Memory B cell (primary cell): ENCODE results near the gene ABCG2.

Experiments used
- ATAC-seq: fragments of 150-1000 bp; cut with Tn5 transposase; 2 replicates; pipeline ENCODE4 v1.10.0; 2021; ENCODE audit warnings: low read depth, mild to moderate bottlenecking, moderate library complexity
- DNase-seq, 2 donors: peaks; one replicate each; pipeline ENCODE4 v3.0.0; 2022; ENCODE audit warnings: low spot score in 2 of 2
- H3K27ac Mint-ChIP-seq: one replicate; pipeline ENCODE4 v1.8.0; 2022; ENCODE audit warnings: mild to moderate bottlenecking, moderate library complexity, mixed read lengths
- H3K27me3 Mint-ChIP-seq: one replicate; pipeline ENCODE4 v1.8.0; 2022; ENCODE audit warnings: mixed read lengths
- H3K36me3 Mint-ChIP-seq: one replicate; pipeline ENCODE4 v1.8.0; 2022; ENCODE audit warnings: mild to moderate bottlenecking, mixed read lengths
- H3K4me1 Mint-ChIP-seq: one replicate; pipeline ENCODE4 v1.8.0; 2022; ENCODE audit warnings: mixed read lengths
- H3K4me3 Mint-ChIP-seq: one replicate; pipeline ENCODE4 v1.8.0; 2022; ENCODE audit warnings: mild to moderate bottlenecking, moderate library complexity, mixed read lengths
- H3K9me3 Mint-ChIP-seq: one replicate; pipeline ENCODE4 v1.8.0; 2022; ENCODE audit warnings: mixed read lengths

Gene ABCG2

GRCh38 chr4:88054901-88055300, 103.5 kb downstream of the ABCG2 start:
- no peaks in the 10 kb centered on the region for H3K9me3 Mint-ChIP-seq
- no peak for ATAC-seq
- DNase-seq = no peak
- no peak overlapping the region for H3K4me3 Mint-ChIP-seq
- no peaks in the 10 kb centered on the region for H3K4me1 Mint-ChIP-seq
- no peak overlapping the region for H3K27ac Mint-ChIP-seq
- no peaks in the 10 kb centered on the region for H3K27me3 Mint-ChIP-seq
- peaks cover 9% of the 10 kb centered on the region for H3K36me3 Mint-ChIP-seq

GRCh38 chr4:88054229-88054628, 104.2 kb downstream of the ABCG2 start:
- H3K27ac Mint-ChIP-seq = no peak overlapping the region
- H3K4me1 Mint-ChIP-seq = no peaks in the 10 kb centered on the region
- no peaks in the 10 kb centered on the region for H3K27me3 Mint-ChIP-seq
- H3K9me3 Mint-ChIP-seq = no peaks in the 10 kb centered on the region
- DNase-seq (no peak), ATAC-seq (no peak)
- H3K4me3 Mint-ChIP-seq = no peak overlapping the region
- H3K36me3 Mint-ChIP-seq = peaks cover 7% of the 10 kb centered on the region

- Mint-ChIP-seq H3K9me3 (no peaks in the 10 kb centered on the region), H3K4me3 (no peak overlapping the region)
Observed at GRCh38 chr4:88045021-88045420, 113.4 kb downstream of the ABCG2 start.

GRCh38 chr4:88043586-88044340, 114.7 kb downstream of the ABCG2 start:
- DNase-seq (no peak), ATAC-seq (no peak)
- peaks cover 2% of the 10 kb centered on the region for H3K36me3 Mint-ChIP-seq
- H3K4me3 Mint-ChIP-seq = no peak overlapping the region
- no peaks in the 10 kb centered on the region for H3K4me1 Mint-ChIP-seq
- H3K9me3 Mint-ChIP-seq = no peaks in the 10 kb centered on the region
- no peaks in the 10 kb centered on the region for H3K27me3 Mint-ChIP-seq
- no peak overlapping the region for H3K27ac Mint-ChIP-seq

More at GRCh38 chr4:88045021-88045420, 113.4 kb downstream of the ABCG2 start:
- Mint-ChIP-seq H3K27ac (no peak overlapping the region), H3K27me3 (no peaks in the 10 kb centered on the region), H3K4me1 (no peaks in the 10 kb centered on the region), H3K36me3 (peaks cover 2% of the 10 kb centered on the region)
- ATAC-seq (no peak), DNase-seq (no peak)

- Mint-ChIP-seq H3K36me3 (peaks cover 2% of the 10 kb centered on the region), H3K4me1 (no peaks in the 10 kb centered on the region), H3K9me3 (no peaks in the 10 kb centered on the region), H3K27me3 (no peaks in the 10 kb centered on the region), H3K27ac (no peak overlapping the region), H3K4me3 (no peak overlapping the region)
- no peak for DNase-seq
- ATAC-seq = no peak
Observed at GRCh38 chr4:88043001-88043400, 115.4 kb downstream of the ABCG2 start.

GRCh38 chr4:88041626-88042025, 116.8 kb downstream of the ABCG2 start:
- H3K27me3 Mint-ChIP-seq = no peaks in the 10 kb centered on the region
- H3K4me1 Mint-ChIP-seq = no peaks in the 10 kb centered on the region
- H3K9me3 Mint-ChIP-seq = no peaks in the 10 kb centered on the region
- H3K36me3 Mint-ChIP-seq = peaks cover 2% of the 10 kb centered on the region
- no peak overlapping the region for H3K4me3 Mint-ChIP-seq
- no peak overlapping the region for H3K27ac Mint-ChIP-seq
- DNase-seq (no peak), ATAC-seq (no peak)

- ATAC-seq = no peak
- no peaks in the 10 kb centered on the region for H3K9me3 Mint-ChIP-seq
Observed at GRCh38 chr4:88040707-88041106, 117.7 kb downstream of the ABCG2 start.

More at GRCh38 chr4:88040707-88041106, 117.7 kb downstream of the ABCG2 start:
- Mint-ChIP-seq H3K4me1 (no peaks in the 10 kb centered on the region), H3K36me3 (peaks cover 2% of the 10 kb centered on the region), H3K27me3 (no peaks in the 10 kb centered on the region), H3K4me3 (no peak overlapping the region), H3K27ac (no peak overlapping the region)
- no peak for DNase-seq
